T-helper 2 cell treated with Interferon-gamma antibody and Interleukin-4, amounts not matched to agents 5 μg/mL and 100 μg/mL, for 36 hours (primary cell): ENCODE results near the gene DEFB129.

ENCODE experiments used
- DNase-seq: peaks from one replicate; pipeline ENCODE4 v3.0.0; 2021; ENCODE audit warnings: low spot score
- H3K27ac Mint-ChIP-seq: one replicate; pipeline ENCODE4 v1.8.0; 2021; ENCODE audit warnings: mild to moderate bottlenecking, mixed read lengths
- H3K27me3 Mint-ChIP-seq: one replicate; pipeline ENCODE4 v1.8.0; 2021; ENCODE audit warnings: low read depth, mixed read lengths
- H3K36me3 Mint-ChIP-seq: one replicate; pipeline ENCODE4 v1.8.0; 2021; ENCODE audit warnings: low read depth, mixed read lengths
- H3K4me1 Mint-ChIP-seq: one replicate; pipeline ENCODE4 v1.8.0; 2021; ENCODE audit warnings: low read depth, mixed read lengths
- H3K4me3 Mint-ChIP-seq: one replicate; pipeline ENCODE4 v1.8.0; 2022; ENCODE audit warnings: mild to moderate bottlenecking, moderate library complexity, mixed read lengths
- H3K9me3 Mint-ChIP-seq: one replicate; pipeline ENCODE4 v1.8.0; 2021; ENCODE audit warnings: mixed read lengths

DEFB129 gene

DNA sequence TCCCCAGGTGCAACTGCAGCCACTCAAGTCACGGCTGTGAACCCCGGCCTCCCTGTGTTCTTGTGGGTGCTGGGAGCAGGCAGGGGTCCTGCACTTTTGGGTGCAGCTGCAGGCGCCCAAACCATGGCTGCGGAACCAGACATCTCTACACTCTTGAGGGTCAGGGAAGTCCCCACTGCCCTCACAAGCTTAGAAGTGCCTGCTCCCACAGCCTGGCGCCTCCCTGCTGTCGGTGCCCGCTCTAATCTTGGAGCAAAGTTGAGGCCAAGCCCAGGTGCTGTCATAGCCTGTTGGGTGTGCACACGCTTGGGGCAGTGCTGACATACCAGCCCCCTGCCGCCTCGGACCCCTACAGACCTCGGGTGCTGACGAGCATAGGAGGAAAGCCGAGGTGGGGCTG, 36.6 kb downstream of the DEFB129 start:
- Mint-ChIP-seq H3K36me3 (no peaks in the 10 kb centered on the region), H3K27ac (no peak overlapping the region), H3K4me3 (no peak overlapping the region), H3K27me3 (peaks cover 10% of the 10 kb centered on the region), H3K9me3 (no peaks in the 10 kb centered on the region), H3K4me1 (peaks cover 18% of the 10 kb centered on the region)
- DNase-seq = no peak

DNA sequence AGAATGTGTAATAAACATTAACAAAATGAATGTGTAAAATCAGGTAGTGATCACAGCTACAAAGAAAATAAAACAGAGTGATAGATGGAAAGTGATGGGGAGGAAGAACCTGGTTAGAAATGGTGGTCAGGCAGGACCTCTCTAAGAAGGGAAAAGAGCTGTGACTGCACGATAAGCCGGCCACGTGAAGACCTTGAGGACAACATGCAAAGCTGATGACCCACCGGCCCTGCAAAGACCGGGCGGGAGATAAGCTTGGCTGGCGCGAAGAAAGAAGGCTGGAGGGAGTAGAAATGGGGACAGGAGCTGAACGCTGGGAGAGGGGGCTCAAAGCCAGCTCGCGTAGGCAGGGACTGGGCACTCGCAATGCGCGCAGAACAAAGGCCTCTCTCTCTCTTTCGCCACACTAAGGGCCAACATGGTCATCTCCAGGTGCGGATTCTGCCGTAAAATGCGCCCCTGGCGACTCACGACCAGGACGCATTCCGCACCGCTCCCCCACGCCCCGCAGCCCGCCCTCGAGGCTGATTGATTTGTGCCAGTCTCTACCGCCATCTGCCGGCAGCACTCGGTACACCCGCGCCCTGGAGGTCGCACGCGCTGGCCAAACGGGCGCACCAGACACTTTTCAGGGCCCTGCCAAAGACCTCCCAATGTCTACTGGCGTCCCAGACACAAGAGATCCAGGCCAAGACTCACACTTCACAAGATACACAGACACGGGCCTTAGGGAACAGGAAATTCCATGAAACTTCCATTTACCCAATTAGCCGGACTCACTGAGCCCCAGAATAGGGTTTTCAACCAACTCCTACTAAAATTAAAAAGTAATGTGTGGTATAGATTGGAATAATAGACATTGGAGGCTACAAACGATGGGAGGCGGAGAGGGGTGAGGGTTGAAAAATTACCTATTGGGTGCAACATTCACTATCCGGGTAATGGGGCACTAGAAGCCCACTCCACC, 39.8 kb downstream of the DEFB129 start:
- peak; percentile 84 for DNase-seq
- peak overlapping the region; percentile 7 for H3K27ac Mint-ChIP-seq
- peaks cover 11% of the 10 kb centered on the region for H3K4me1 Mint-ChIP-seq
- no peaks in the 10 kb centered on the region for H3K36me3 Mint-ChIP-seq
- H3K9me3 Mint-ChIP-seq = no peaks in the 10 kb centered on the region
- H3K4me3 Mint-ChIP-seq = peak overlapping the region; percentile 87
- peaks cover 10% of the 10 kb centered on the region for H3K27me3 Mint-ChIP-seq

DNA sequence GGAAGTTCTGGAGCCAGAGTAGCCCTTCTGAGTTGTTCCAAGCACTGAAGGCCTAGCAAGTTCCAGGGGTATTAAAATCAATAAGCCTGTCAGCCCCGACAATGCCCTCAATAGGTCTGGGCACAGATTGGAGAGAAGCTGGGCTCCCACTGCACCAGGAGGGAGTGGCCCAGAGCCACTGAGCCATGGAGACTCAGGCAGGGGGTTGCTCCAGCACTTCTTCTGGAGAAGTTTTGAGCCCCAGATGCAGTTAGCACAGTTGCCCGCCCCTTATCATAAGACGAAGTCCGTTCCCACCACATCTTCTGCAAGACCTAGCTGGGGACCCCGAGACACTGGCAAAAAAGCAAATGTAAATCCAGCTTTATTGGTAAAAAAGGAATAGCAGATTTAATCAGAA, 43.5 kb downstream of the DEFB129 start:
- H3K4me3 Mint-ChIP-seq = no peak overlapping the region
- no peaks in the 10 kb centered on the region for H3K36me3 Mint-ChIP-seq
- no peaks in the 10 kb centered on the region for H3K9me3 Mint-ChIP-seq
- no peak for DNase-seq
- peaks cover 8% of the 10 kb centered on the region for H3K27me3 Mint-ChIP-seq
- H3K4me1 Mint-ChIP-seq = peaks cover 11% of the 10 kb centered on the region
- no peak overlapping the region for H3K27ac Mint-ChIP-seq

DNA sequence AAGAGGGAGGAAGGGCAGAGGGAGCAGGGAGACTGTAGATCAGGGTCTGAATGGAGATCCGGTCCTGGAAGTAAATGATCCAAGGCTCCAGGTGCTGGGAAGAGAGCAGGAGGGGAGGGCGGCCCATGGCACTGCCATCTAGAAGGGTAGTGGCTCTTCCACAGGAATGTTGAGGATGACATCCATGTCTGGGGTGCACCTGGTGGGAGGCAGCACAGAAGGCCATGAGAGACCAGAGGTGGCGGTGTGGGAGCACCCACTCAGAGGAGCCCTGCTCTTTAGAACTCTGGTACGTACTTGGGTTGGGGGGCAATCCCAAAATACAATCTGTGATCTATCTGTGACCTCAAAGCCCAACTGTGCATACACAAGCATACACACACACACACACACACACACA, 44.0 kb downstream of the DEFB129 start:
- Mint-ChIP-seq H3K36me3 (peaks cover under 1% of the 10 kb centered on the region), H3K4me3 (no peak overlapping the region), H3K27me3 (peaks cover 8% of the 10 kb centered on the region), H3K27ac (no peak overlapping the region), H3K9me3 (no peaks in the 10 kb centered on the region), H3K4me1 (peaks cover 10% of the 10 kb centered on the region)
- DNase-seq = no peak

DNA sequence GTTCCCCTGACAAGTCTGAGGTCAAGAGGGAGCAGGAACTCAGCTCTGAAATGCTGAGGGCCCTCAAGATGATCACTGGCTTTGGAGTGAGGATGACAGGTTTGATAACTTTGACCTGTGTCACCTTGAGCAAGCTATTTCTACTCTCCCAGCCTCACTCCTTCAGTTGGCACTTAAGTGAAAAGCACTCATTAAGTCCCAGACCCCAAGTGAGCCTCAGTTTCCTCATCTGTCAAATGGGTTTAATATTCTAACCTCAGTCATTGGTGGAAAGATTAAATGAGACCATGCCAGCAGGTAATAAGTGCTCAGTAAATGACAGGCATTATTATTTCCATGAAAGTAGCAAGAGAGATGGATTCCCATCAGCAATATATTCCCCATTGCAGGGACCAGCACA, 44.5 kb downstream of the DEFB129 start:
- DNase-seq = no peak
- peaks cover 6% of the 10 kb centered on the region for H3K4me1 Mint-ChIP-seq
- H3K4me3 Mint-ChIP-seq = no peak overlapping the region
- H3K36me3 Mint-ChIP-seq = peaks cover 4% of the 10 kb centered on the region
- peaks cover 6% of the 10 kb centered on the region for H3K27me3 Mint-ChIP-seq
- H3K27ac Mint-ChIP-seq = no peak overlapping the region
- H3K9me3 Mint-ChIP-seq = no peaks in the 10 kb centered on the region

DNA sequence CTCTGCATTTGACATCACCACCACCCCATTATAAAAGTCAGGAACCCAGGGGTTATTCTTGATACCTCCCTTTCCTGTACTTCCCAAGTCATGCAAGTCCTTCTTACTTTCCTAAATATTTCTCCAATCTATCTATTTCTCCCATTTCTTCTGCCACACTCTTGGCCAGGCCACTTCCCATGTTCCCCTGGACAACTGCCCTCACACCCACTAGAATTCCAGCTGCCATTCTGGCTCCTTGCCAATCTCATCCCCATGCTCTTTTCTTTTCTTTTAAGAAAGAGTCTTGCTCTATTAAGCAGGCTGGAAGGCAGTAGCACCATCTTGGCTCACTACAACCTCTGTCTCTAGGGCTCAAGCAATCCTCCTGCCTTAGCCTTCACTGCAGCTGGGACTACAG, 45.7 kb downstream of the DEFB129 start:
- no peak overlapping the region for H3K27ac Mint-ChIP-seq
- no peak for DNase-seq
- no peaks in the 10 kb centered on the region for H3K4me1 Mint-ChIP-seq
- peaks cover 4% of the 10 kb centered on the region for H3K36me3 Mint-ChIP-seq
- no peak overlapping the region for H3K4me3 Mint-ChIP-seq
- H3K27me3 Mint-ChIP-seq = peaks cover 4% of the 10 kb centered on the region
- H3K9me3 Mint-ChIP-seq = no peaks in the 10 kb centered on the region

DNA sequence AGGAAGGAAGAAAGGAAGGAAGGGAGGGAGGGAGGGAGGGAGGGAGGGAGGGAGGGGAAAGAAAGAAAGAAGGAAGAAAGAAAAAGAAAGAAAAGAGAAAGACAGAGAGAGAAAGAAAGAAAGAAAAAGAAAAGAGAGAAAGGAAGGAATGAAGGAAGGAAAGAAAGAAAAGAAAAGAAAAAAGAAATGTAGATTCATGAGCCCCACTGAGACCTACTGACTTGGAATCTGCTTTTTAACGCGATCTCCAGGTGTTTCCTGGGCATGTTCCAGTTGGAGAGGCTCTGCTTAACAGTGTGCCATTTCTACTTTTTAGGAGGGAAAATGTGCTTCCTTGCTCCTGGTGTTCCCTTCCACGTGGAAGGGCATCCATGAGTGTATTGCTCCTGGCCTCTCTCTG, 46.8 kb downstream of the DEFB129 start:
- no peaks in the 10 kb centered on the region for H3K9me3 Mint-ChIP-seq
- no peaks in the 10 kb centered on the region for H3K4me1 Mint-ChIP-seq
- H3K27me3 Mint-ChIP-seq = no peaks in the 10 kb centered on the region
- no peak overlapping the region for H3K4me3 Mint-ChIP-seq
- no peak for DNase-seq
- H3K36me3 Mint-ChIP-seq = peaks cover 9% of the 10 kb centered on the region
- no peak overlapping the region for H3K27ac Mint-ChIP-seq

DNA sequence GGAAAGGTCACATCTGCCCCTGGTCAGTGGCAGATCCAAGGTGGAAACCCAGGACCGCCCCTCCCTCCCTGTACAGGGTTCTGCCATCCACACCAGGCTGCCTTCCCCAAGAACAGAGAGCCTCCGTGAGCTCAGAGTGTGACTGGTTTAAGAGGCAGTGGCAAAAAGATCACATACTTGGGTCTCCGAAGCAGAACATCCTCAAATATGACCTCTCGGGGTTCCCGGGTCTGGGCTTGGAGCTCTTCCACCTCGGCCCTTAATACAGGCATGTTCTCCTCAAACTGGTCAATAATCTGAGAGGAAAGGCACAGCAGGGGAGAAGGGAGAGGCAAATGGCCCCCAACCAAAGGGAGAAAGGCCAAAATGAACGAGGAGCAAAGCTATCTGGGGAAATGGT, 48.7 kb downstream of the DEFB129 start:
- Mint-ChIP-seq H3K36me3 (peaks cover 9% of the 10 kb centered on the region), H3K27ac (no peak overlapping the region), H3K9me3 (no peaks in the 10 kb centered on the region), H3K4me3 (no peak overlapping the region), H3K4me1 (no peaks in the 10 kb centered on the region), H3K27me3 (no peaks in the 10 kb centered on the region)
- DNase-seq = no peak

DNA sequence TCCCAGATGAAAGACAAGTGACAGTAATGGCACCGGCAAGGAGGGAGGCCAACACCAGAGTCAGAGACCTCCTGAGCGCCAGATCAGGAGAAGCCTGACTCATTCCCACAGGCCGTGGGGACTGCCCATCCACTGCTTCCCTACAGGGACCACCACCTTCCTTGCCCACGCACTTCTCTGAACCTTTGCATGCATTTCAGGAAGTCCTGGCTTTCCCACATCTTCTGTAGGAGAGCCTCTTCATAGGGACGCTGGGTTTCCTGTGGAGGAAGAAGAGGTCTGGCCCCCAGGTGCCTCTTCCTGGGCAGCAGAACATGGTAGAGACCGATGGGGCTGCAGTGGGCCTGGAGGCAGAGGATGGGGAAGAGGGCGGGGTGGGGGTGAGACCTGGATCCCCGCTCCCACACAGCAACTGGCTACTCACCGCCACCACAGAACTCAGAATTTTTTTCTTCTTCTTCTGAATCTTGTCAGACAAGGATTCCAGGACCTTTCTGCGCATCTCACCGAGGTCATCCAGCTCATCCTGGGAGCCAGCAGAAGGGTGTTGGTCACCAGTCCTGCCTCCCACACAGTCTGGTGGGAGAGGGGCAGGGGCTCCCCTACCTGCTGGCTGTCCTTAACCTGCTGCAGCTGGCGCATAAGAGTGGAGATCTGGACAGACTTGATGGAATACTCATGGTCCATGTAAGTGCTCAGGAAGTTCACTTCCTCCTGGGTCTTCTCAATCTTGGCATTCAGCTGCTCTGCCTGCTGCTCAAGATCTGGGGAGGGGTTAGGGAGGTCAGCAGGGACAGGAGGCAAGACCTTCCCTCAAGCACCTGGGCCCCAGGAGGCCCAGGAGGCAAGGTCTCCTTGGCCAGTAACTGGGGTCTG, 49.8 kb downstream of the DEFB129 start:
- DNase-seq = no peak
- no peaks in the 10 kb centered on the region for H3K9me3 Mint-ChIP-seq
- no peaks in the 10 kb centered on the region for H3K4me1 Mint-ChIP-seq
- H3K4me3 Mint-ChIP-seq = no peak overlapping the region
- H3K27me3 Mint-ChIP-seq = no peaks in the 10 kb centered on the region
- no peak overlapping the region for H3K27ac Mint-ChIP-seq
- peaks cover 9% of the 10 kb centered on the region for H3K36me3 Mint-ChIP-seq

DNA sequence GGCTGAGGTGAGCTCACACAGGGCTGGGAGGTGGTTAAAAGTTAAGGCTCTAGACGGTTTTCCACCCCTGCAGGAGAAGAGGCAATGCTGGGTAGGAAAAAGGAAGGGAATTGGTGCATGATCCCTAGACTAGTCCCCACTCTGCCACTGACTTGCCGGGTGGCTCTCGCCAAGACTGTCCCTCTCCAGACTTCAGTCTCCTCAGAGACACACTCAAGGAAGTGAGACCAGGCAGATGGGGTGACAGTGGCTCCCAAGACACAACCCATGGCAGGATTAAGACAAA, 50.4 kb downstream of the DEFB129 start:
- no peak for DNase-seq
- Mint-ChIP-seq H3K27ac (no peak overlapping the region), H3K4me3 (no peak overlapping the region), H3K36me3 (peaks cover 9% of the 10 kb centered on the region), H3K27me3 (no peaks in the 10 kb centered on the region), H3K9me3 (no peaks in the 10 kb centered on the region), H3K4me1 (no peaks in the 10 kb centered on the region)

DNA sequence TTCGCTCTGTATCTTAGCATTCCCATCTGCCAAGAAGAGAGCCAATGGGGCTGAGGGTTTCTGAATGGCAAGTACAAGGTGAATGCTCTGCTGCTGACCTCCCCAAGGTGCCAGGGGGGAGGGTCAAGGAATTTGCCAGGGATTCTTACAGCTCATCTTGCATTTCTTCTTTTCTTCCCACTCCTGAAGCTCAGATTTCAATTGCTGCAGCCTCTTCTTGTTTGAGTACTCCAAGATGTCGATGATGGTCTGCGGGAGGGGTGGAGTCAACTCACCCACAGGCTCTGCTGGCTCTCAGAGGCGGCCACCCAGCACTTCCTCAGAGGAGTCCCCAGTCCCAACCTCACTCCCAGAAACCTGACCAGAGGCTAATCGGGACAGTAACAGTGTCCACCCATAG, 51.1 kb downstream of the DEFB129 start:
- Mint-ChIP-seq H3K4me1 (no peaks in the 10 kb centered on the region), H3K27me3 (no peaks in the 10 kb centered on the region), H3K4me3 (no peak overlapping the region), H3K36me3 (peaks cover 9% of the 10 kb centered on the region), H3K27ac (no peak overlapping the region), H3K9me3 (no peaks in the 10 kb centered on the region)
- DNase-seq = no peak

DNA sequence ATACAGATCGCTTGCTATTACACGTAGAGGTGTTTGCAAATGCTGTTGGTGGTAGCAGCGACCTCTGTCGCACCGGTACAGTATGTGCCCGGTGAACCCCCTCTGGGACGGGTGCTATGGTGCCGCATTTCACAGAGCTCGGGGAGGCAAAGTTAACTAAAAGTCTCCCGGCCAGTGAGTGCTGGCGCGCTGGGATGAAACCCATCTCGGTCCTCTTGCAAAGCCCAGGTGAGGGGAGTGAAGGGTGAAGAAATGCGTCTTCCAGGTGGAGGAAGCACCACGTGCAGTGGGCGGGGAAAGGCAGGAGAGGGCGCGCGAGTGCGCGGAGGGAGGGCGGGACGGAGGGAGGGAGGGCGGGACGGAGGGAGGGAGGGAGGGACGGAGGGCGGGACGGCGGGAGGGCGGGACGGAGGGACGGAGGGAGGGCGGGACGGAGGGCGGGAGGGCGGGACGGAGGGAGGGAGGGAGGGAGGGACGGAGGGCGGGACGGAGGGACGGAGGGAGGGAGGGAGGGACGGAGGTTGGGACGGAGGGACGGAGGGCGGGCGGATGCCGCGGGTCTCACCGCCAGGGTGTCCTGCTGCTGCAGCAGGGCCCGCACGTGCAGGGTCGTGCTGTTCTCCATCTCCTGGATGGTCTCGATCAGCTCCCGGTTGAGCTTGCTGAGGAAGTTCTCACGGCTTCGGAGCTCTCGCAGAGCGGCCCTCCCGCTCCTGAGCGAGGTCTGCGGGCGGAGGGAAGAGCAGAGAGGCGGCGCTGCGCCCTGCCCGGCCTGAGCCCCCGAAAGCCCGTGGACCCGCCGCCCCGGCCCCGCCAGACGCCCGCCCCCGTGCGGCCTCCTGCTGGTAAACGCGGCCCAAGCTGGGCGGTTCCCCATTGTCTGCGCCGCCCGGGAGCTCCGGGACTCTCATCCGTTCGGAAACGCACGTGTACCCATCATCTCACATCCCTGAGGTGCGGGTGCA, 51.8 kb downstream of the DEFB129 start:
- H3K4me3 Mint-ChIP-seq = no peak overlapping the region
- H3K4me1 Mint-ChIP-seq = no peaks in the 10 kb centered on the region
- no peaks in the 10 kb centered on the region for H3K27me3 Mint-ChIP-seq
- no peak for DNase-seq
- no peaks in the 10 kb centered on the region for H3K9me3 Mint-ChIP-seq
- H3K36me3 Mint-ChIP-seq = peaks cover 9% of the 10 kb centered on the region
- no peak overlapping the region for H3K27ac Mint-ChIP-seq
